Fibroblast of skin of left quadriceps (primary cell): ENCODE results near the gene ACP4.

Source experiments
- DNase-seq, 2 experiments: peaks; one replicate each; pipeline ENCODE4 v3.0.0-alpha.2; 2013; ENCODE audit warnings: low read depth in 2 of 2

Gene ACP4

DNA sequence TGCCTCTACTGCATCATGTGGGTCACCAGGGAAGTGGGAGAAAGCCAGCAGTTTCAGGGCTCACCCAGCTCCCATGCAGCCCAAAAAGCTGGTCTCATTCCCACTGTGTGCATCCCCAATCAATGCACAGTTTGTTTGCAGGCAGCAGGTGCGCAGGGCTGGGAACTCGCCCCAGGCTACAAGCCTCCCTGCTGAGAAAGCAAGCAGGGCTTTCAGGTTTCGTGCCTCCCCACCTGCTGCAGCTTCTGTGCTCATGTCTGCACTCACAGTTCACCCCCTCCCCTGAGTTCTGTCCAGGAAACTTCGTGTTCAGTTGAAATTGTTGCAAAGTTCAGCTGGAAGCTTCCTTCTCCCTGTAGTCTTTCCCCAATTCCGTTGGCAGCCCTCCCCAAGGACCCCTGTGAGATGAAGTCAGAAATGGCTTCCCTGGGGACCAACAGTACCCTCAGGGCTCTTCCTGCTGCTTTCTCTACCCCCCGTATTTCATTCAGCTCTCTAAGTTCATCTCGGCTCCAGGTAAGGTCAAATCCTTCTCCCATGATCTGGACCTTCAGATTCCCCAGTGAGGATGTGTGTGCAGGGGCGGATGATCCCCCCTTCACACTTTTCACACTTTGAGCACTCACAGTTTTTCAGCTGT is 54.2 kb downstream of the ACP4 start:
- DNase-seq: no peak
